IgD-negative memory B cell (primary cell): ENCODE results near the gene MFN2. TPM values are rescaled to one million over a fixed set of nuclear protein-coding genes. Genes with fewer than 3 reads are reported as not detected.
"Not testable (repeated sequence)": the region's sequence is repeated elsewhere in the genome, so short reads cannot be mapped to it uniquely, and the experiment has no call there.

Experiments
- H3K27ac Mint-ChIP-seq, 3 donors: one replicate each; pipeline ENCODE4 v1.8.0; 2020 to 2022; ENCODE audit warnings: mild to moderate bottlenecking in 3 of 3, mixed read lengths in 3 of 3, moderate library complexity in 1 of 3
- H3K27me3 Mint-ChIP-seq: one replicate; pipeline ENCODE4 v1.8.0; 2021; ENCODE audit warnings: mixed read lengths
- H3K36me3 Mint-ChIP-seq: one replicate; pipeline ENCODE4 v1.8.0; 2020; ENCODE audit warnings: mild to moderate bottlenecking, mixed read lengths
- H3K4me1 Mint-ChIP-seq, 3 donors: one replicate each; pipeline ENCODE4 v1.8.0; 2020 to 2022; ENCODE audit warnings: mixed read lengths in 3 of 3, mild to moderate bottlenecking in 1 of 3
- H3K4me3 Mint-ChIP-seq, 4 donors: one replicate each; pipeline ENCODE4 v1.8.0; 2020 to 2022; ENCODE audit warnings: mild to moderate bottlenecking in 4 of 4, mixed read lengths in 4 of 4, moderate library complexity in 3 of 4
- H3K9me3 Mint-ChIP-seq, 3 donors: one replicate each; pipeline ENCODE4 v1.8.0; 2020 to 2021; ENCODE audit warnings: mixed read lengths in 3 of 3, mild to moderate bottlenecking in 1 of 3
- polyA plus RNA-seq: library from polyadenylated mRNA; unstranded; fragments of 300-500 nt; fragmentation: Illumina TruSeq; gene quantifications from one replicate; pipeline ENCODE4 v1.2.3, GENCODE V29; 2021

The MFN2 gene
- polyA plus RNA-seq, 1 donor from 2014 or later, result 31.2 TPM

DNA sequence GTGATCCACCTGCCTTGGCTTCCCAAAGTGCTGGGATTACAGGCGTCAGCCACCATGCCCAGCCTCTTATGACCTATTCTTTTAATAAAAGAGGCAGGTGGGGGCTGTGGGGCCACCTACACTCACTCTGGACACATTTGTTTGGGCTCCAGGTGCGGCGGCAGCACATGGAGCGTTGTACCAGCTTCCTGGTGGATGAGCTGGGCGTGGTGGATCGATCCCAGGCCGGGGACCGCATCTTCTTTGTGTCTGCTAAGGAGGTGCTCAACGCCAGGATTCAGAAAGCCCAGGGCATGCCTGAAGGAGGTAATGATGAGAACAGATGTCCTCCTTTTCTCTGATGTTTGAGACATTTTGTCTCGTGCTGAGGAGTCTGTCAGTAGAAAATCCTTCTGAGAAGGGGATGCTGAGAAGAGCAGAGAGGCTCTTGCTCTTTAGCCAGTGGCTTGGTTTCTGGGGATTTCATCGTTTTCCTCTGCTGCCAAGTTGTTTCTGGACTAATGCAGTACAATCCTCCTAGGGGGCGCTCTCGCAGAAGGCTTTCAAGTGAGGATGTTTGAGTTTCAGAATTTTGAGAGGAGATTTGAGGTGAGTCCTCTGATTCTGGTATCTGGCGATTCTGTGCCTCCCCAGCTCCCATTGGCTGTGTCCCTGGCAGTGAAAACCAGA lies 21.1 kb downstream of the MFN2 start:
- Mint-ChIP-seq H3K4me3 (no peak overlapping the region), H3K9me3 (no peaks in the 10 kb centered on the region), H3K27ac (no peak overlapping the region), H3K36me3 (peaks cover 16% of the 10 kb centered on the region), H3K4me1 (peaks cover 0 to 11% (median 6%) of the 10 kb centered on the region in 3 donors), H3K27me3 (no peaks in the 10 kb centered on the region)

- no peaks in the 10 kb centered on the region for H3K27me3 Mint-ChIP-seq
- H3K27ac Mint-ChIP-seq, result no peak overlapping the region
- peaks cover 0 to 11% (median 6%) of the 10 kb centered on the region in 3 donors for H3K4me1 Mint-ChIP-seq
- peaks cover 15% of the 10 kb centered on the region for H3K36me3 Mint-ChIP-seq
- H3K4me3 Mint-ChIP-seq, result no peak overlapping the region
- H3K9me3 Mint-ChIP-seq, result no peaks in the 10 kb centered on the region
Observed at GRCh38 chr1:12001996-12002493, 21.8 kb downstream of the MFN2 start.

- no peaks in the 10 kb centered on the region for H3K9me3 Mint-ChIP-seq
- no peak overlapping the region for H3K27ac Mint-ChIP-seq
- no peak overlapping the region for H3K4me3 Mint-ChIP-seq
- peaks cover 0 to 11% (median 6%) of the 10 kb centered on the region in 3 donors for H3K4me1 Mint-ChIP-seq
- no peaks in the 10 kb centered on the region for H3K27me3 Mint-ChIP-seq
- peaks cover 15% of the 10 kb centered on the region for H3K36me3 Mint-ChIP-seq
Observed at GRCh38 chr1:12003762-12004161, 23.5 kb downstream of the MFN2 start.

DNA sequence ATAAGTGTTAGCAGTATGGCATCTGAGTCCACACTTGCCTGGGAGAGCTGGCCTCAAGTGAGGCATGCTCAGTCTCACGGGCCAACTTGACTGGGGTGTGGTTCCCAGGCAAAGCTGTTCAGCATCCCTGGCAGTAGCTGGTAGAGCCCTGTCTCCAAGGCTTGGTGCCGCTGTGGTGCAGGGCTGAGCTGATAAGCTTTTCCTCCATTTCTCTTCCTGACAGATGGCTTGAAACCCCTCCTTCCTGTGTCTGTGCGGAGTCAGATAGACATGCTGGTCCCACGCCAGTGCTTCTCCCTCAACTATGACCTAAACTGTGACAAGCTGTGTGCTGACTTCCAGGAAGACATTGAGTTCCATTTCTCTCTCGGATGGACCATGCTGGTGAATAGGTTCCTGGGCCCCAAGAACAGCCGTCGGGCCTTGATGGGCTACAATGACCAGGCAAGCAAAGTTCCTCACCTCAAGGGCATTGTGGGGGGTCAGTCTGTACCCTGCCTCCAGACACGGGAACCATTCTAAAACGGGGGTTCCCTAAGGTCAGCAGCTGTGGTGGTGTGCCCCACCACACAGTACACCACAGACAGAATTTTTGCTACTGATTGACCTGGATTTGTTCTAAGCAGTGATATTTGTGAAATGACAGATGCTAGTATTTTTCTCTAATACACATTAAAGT lies 25.4 kb downstream of the MFN2 start:
- Mint-ChIP-seq H3K4me3 (no peak overlapping the region), H3K4me1 (peaks cover 0 to 11% (median 6%) of the 10 kb centered on the region in 3 donors), H3K27me3 (no peaks in the 10 kb centered on the region), H3K27ac (peak overlapping the region in 1 of 3 donors; percentile 86), H3K9me3 (no peaks in the 10 kb centered on the region), H3K36me3 (peaks cover 20% of the 10 kb centered on the region)

- Mint-ChIP-seq H3K9me3 (no peaks in the 10 kb centered on the region), H3K4me1 (peaks cover 0 to 11% (median 6%) of the 10 kb centered on the region in 3 donors), H3K4me3 (no peak overlapping the region), H3K36me3 (peaks cover 20% of the 10 kb centered on the region), H3K27me3 (no peaks in the 10 kb centered on the region), H3K27ac (peak overlapping the region in 2 of 3 donors; percentile 53 to 82)
Observed at GRCh38 chr1:12006167-12006921, 26.1 kb downstream of the MFN2 start.

DNA sequence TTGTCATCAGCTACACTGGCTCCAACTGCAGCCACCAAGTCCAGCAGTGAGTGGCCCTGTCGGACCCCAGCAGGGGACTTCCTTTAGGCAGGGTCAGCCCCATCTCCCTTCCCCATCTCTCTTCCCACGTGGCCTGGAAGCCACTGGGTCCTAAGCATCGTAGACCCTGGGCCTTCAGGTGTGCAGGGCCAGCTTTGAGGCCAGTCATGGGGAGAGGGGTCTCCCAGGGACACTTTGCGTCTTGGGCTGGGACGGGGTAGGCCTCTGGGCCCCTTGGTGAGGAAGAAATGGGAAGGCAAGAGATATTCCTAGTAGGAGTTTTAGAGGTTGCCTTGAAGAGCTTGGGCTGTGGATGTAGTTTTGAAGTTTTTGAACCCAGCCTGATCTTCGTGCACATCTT lies 27.0 kb downstream of the MFN2 start:
- Mint-ChIP-seq H3K36me3 (peaks cover 20% of the 10 kb centered on the region), H3K27ac (no peak overlapping the region), H3K9me3 (no peaks in the 10 kb centered on the region), H3K4me1 (peaks cover 0 to 11% (median 7%) of the 10 kb centered on the region in 3 donors), H3K27me3 (no peaks in the 10 kb centered on the region), H3K4me3 (no peak overlapping the region)

GRCh38 chr1:12008355-12008754 lies 28.1 kb downstream of the MFN2 start:
- not testable (repeated sequence) for H3K27ac Mint-ChIP-seq, H3K27me3 Mint-ChIP-seq, H3K4me3 Mint-ChIP-seq, H3K9me3 Mint-ChIP-seq
- peaks cover 0 to 11% (median 7%) of the 10 kb centered on the region in 3 donors for H3K4me1 Mint-ChIP-seq
- H3K36me3 Mint-ChIP-seq, result peaks cover 17% of the 10 kb centered on the region

- peaks cover 0 to 13% (median 10%) of the 10 kb centered on the region in 3 donors for H3K4me1 Mint-ChIP-seq
- H3K27me3 Mint-ChIP-seq, result no peaks in the 10 kb centered on the region
- H3K9me3 Mint-ChIP-seq, result no peaks in the 10 kb centered on the region
- H3K36me3 Mint-ChIP-seq, result peaks cover 15% of the 10 kb centered on the region
- H3K4me3 Mint-ChIP-seq, result no peak overlapping the region
- H3K27ac Mint-ChIP-seq, result no peak overlapping the region
Observed at GRCh38 chr1:12009318-12009947, 29.2 kb downstream of the MFN2 start.

DNA sequence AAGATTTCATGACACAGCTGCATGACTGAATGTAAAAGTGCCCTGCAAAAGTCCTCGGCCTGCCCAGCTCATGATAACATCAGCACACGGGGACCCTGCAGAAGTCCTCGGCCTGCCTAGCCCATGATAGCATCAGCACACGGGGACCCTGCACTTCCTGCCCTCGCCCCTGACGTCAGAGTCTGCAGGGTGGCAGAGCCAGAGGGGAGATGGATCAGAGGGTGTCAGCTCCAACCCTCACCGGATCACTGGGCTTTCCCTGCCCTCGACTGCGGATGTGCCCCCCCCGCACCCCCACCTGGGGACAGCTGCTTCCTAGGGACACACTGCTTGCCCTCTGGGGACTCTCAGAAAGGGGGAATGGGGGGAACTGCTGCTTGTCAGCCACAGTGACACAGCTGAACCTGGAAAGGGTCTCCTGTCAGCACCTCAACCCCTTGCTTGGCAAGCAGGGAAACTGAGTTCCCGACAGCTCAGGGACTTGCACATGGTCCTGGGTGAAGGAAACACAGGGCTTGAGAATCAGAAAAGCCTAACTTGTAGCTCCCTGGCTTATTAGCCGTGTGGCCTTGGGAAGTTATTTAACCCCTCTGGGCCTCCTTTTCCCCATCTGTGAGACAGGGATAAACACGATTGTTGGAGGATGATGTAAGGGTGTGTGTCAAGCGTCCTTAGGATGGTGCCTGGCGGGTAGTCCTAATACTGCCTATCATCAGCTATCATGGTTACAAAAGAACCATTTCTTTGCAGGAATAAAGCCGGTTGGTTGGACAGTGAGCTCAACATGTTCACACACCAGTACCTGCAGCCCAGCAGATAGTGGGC lies 30.7 kb downstream of the MFN2 start:
- Mint-ChIP-seq H3K36me3 (peaks cover 10% of the 10 kb centered on the region), H3K27ac (no peak overlapping the region), H3K9me3 (no peaks in the 10 kb centered on the region), H3K4me3 (no peak overlapping the region), H3K27me3 (no peaks in the 10 kb centered on the region), H3K4me1 (peaks cover 0 to 6% (median 4%) of the 10 kb centered on the region in 3 donors)

DNA sequence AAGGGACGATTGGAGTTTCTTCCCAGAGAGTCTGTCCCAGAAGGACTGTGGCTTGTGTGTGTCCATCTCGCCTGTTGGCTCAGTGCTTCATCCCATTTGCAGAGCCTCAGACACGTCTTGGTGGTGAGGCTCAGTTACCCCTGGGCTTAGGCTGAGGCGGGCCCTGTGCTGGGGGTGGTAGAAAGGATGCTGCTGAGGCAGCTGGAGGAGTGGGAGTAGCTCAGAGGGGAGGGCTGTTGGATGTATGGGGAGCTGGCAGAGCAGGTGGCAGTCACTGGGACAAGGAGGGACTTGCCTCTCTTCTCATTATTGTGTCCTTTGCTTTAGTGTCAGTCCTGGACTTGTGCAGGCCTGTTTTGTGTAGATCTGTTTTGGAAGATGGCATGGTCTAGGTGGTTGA lies 31.8 kb downstream of the MFN2 start:
- Mint-ChIP-seq H3K27me3 (no peaks in the 10 kb centered on the region), H3K4me1 (peaks cover 0 to 4% (median 4%) of the 10 kb centered on the region in 3 donors), H3K4me3 (no peak overlapping the region), H3K27ac (no peak overlapping the region), H3K9me3 (no peaks in the 10 kb centered on the region), H3K36me3 (peaks cover 9% of the 10 kb centered on the region)

- no peaks in the 10 kb centered on the region for H3K27me3 Mint-ChIP-seq
- no peak overlapping the region for H3K4me3 Mint-ChIP-seq
- peaks cover 0 to 4% (median 4%) of the 10 kb centered on the region in 3 donors for H3K4me1 Mint-ChIP-seq
- H3K9me3 Mint-ChIP-seq, result no peaks in the 10 kb centered on the region
- H3K36me3 Mint-ChIP-seq, result peaks cover 6% of the 10 kb centered on the region
- no peak overlapping the region for H3K27ac Mint-ChIP-seq
Observed at GRCh38 chr1:12012560-12013316, 32.5 kb downstream of the MFN2 start.

- peaks cover 4 to 7% (median 4%) of the 10 kb centered on the region in 3 donors for H3K4me1 Mint-ChIP-seq
- H3K9me3 Mint-ChIP-seq, result no peaks in the 10 kb centered on the region
- no peaks in the 10 kb centered on the region for H3K27me3 Mint-ChIP-seq
- H3K27ac Mint-ChIP-seq, result peak overlapping the region in 1 of 3 donors; percentile 39
- H3K4me3 Mint-ChIP-seq, result peak overlapping the region in 1 of 4 donors; percentile 72
- H3K36me3 Mint-ChIP-seq, result peaks cover 5% of the 10 kb centered on the region
Observed at GRCh38 chr1:12014141-12014991, 34.1 kb downstream of the MFN2 start.

- peak overlapping the region in 1 of 3 donors; percentile 39 for H3K27ac Mint-ChIP-seq
- H3K36me3 Mint-ChIP-seq, result no peaks in the 10 kb centered on the region
Observed at GRCh38 chr1:12015001-12015491, 34.8 kb downstream of the MFN2 start.

More at GRCh38 chr1:12015001-12015491, 34.8 kb downstream of the MFN2 start:
- H3K27me3 Mint-ChIP-seq, result no peaks in the 10 kb centered on the region
- peaks cover 4 to 10% (median 7%) of the 10 kb centered on the region in 3 donors for H3K4me1 Mint-ChIP-seq
- no peaks in the 10 kb centered on the region for H3K9me3 Mint-ChIP-seq
- H3K4me3 Mint-ChIP-seq, result no peak overlapping the region
